Right lobe of liver (tissue), 6 donors: ENCODE results near the gene TENM4. TPM values are rescaled to one million over a fixed set of nuclear protein-coding genes. Genes with fewer than 3 reads are reported as not detected.

Experiments
- ATAC-seq, 4 donors: fragments of 200-7000 bp; cut with Tn5 transposase; one replicate each; pipeline ENCODE4 v1.9.1; 2020; ENCODE audit warnings: mild to moderate bottlenecking in 4 of 4, moderate library complexity in 4 of 4
- DNase-seq, 3 donors: peaks; one replicate each; pipeline ENCODE4 v3.0.0-alpha.2; 2020
- H3K27ac ChIP-seq, 3 donors: fragments of 200-600 bp; one replicate each; pipeline ENCODE4 v1.8.0; 2022
- H3K27me3 ChIP-seq, 2 donors: fragments of 200-600 bp; one replicate each; pipeline ENCODE4 v1.8.0; 2022
- H3K36me3 ChIP-seq, 4 donors: fragments of 200-600 bp; sonication (generic) in 1 of 4; one replicate each; pipeline versions ENCODE4 v1.5.1 to v1.8.0; 2017 to 2022; ENCODE audit warnings: control low read depth in 1 of 4
- H3K4me1 ChIP-seq, 4 donors: fragments of 200-600 bp; sonication (generic) in 1 of 4; one replicate each; pipeline versions ENCODE4 v1.5.1 to v1.8.0; 2017 to 2022; ENCODE audit warnings: control low read depth in 1 of 4
- H3K4me3 ChIP-seq, 3 donors: fragments of 200-600 bp; one replicate each; pipeline ENCODE4 v1.8.0; 2022
- H3K9me3 ChIP-seq, 4 donors: fragments of 200-600 bp; sonication (generic) in 1 of 4; one replicate each; pipeline versions ENCODE4 v1.5.1 to v1.8.0; 2017 to 2022; ENCODE audit warnings: control low read depth in 1 of 4
- POLR2A ChIP-seq: fragments of 450-650 bp; IDR thresholded peaks from one replicate; pipeline ENCODE4 v1.6.1; 2017; ENCODE audit warnings: antibody characterized with exemption, mild to moderate bottlenecking
- WGBS: methylation state at CpG from one replicate; pipeline ENCODE4 v1.1.6; 2018; ENCODE audit warnings: low coverage, low lambda C conversion rate; ENCODE audit not compliant: insufficient coverage; ENCODE audit errors: missing lambda C conversion rate; 5-methylcytosine and 5-hydroxymethylcytosine counted together
- intact Hi-C, 2 donors: fragments of 100-400 bp; cut with DNase I; formaldehyde crosslinking; loops; one replicate each; pipeline versions ENCODE4 v1.11.2 to v1.14.1; 2022
- total RNA-seq, 6 experiments: library from RNA; depleted of rRNA in 2 of 6; stranded (reverse); fragments of >200 nt in 2 of 6; fragmentation: NEBNext Ultra II Directional in 3 of 6; extraction: Animal tissue kit (Norgen Biotek cat#: 25700) in 3 of 6; gene quantifications; one replicate each; pipeline versions ENCODE4 v1.1.0 to v1.2.4, GENCODE V29; 2016 to 2023
- TF ChIP-seq, protein P1 (sequence below), 4 donors: fragments of 200-600 bp in 3 of 4; fragments of 450-650 bp in 1 of 4; IDR thresholded peaks; one replicate each; pipeline versions ENCODE4 v1.5.1 to v1.8.0; 2016 to 2022; ENCODE audit warnings: antibody characterized with exemption in 4 of 4, mild to moderate bottlenecking in 2 of 4
- donor health status: DM: no; HTN: yes; CAD: no.
- donor health status: DM: no; HTN: no; CAD: no.
- donor health status: DM: no; HTN: no; CAD: no.
- donor health status: DM: no; HTN: yes; CAD: no.
- donor health status: DM: no; HTN: yes; CAD: no.

The TENM4 gene
- total RNA-seq, 6 experiments from 2014 or later = 0.04 to 0.58 (median 0.14) TPM; not detected in 2

DNA sequence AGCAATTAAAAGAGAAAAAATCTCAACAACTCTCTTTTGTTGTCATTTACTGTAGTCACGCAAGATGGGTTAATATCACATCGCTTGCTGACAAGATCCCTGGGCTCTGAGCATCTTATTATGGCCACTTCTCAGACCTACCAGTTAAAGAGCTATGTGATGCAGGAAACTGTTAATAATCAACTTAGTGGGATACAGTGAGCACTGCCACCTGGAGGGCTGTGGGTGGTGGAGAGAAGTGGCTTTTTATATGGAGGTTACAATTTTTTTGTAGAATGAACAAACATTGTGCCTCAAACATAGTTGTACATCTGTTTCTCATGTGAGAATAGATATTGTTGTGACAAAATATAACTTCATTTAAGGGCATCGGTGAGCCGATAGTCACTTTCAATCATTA, 181.0 kb downstream of the TENM4 start:
- H3K4me1 ChIP-seq = no peaks in the 10 kb centered on the region
- intact Hi-C loops = no loop called here
- H3K9me3 ChIP-seq = no peaks in the 10 kb centered on the region
- no peak overlapping the region for H3K4me3 ChIP-seq
- no peak for DNase-seq
- TF ChIP-seq POLR2A = no peak
- TF ChIP-seq, protein P1, sequence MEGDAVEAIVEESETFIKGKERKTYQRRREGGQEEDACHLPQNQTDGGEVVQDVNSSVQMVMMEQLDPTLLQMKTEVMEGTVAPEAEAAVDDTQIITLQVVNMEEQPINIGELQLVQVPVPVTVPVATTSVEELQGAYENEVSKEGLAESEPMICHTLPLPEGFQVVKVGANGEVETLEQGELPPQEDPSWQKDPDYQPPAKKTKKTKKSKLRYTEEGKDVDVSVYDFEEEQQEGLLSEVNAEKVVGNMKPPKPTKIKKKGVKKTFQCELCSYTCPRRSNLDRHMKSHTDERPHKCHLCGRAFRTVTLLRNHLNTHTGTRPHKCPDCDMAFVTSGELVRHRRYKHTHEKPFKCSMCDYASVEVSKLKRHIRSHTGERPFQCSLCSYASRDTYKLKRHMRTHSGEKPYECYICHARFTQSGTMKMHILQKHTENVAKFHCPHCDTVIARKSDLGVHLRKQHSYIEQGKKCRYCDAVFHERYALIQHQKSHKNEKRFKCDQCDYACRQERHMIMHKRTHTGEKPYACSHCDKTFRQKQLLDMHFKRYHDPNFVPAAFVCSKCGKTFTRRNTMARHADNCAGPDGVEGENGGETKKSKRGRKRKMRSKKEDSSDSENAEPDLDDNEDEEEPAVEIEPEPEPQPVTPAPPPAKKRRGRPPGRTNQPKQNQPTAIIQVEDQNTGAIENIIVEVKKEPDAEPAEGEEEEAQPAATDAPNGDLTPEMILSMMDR (IDR thresholded peaks at IDR 0.05) = peak in 2 of 4 donors; percentile 10 to 11
- no peak overlapping the region for H3K27ac ChIP-seq
- H3K27me3 ChIP-seq = no peaks in the 10 kb centered on the region
- ATAC-seq = no peak
- 70% methylated on average over 4 of the region's 4 CpGs for WGBS
- no peaks in the 10 kb centered on the region for H3K36me3 ChIP-seq

DNA sequence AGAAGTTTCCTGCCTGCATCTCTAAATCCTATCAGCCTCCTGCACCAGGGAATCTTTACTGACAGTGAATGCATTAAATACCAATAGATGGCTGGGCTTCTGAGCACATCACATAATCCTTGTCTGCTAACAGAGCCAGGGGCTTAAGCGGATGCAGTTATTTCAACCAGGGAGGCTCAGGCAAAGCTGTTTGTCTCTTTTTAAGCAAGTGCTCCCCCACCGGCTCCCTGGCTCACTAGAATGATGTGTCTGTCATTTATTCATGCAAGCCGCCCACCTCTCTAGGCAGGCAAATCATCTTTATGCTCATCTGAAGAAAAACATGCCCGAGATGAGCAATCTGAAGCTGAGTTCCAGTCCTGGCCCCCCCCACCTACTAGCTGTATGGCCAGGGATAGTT, 182.3 kb downstream of the TENM4 start:
- WGBS = 75% methylated on average over 4 of the region's 4 CpGs

DNA sequence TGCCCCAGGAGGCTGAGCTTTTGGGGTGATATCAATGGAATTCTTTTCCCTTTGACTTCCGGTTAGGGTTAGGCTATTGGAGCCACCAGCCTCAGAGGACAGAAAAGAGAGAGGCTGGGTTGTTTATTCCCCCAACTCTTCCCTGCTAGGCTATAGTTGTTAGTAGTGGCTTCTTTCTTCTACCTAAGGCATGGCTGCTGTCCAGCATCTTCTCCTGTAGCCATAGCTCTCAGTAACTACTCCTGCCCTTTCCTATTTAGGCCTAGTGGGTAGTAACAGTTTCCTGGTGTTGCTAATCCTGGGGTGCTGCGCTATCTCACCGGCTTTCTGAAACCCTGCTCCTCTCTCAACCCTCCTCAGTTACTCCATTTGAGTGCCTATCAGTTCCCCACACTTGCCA, 184.9 kb downstream of the TENM4 start:
- no peaks in the 10 kb centered on the region for H3K9me3 ChIP-seq
- 64% methylated on average over 3 of the region's 3 CpGs for WGBS
- ATAC-seq (no peak), DNase-seq (no peak)
- H3K4me1 ChIP-seq = no peaks in the 10 kb centered on the region
- TF ChIP-seq, protein P1 (IDR thresholded peaks at IDR 0.05) = no peak
- no peak for TF ChIP-seq POLR2A
- no peak overlapping the region for H3K4me3 ChIP-seq
- H3K27ac ChIP-seq = no peak overlapping the region
- intact Hi-C loops = no loop called here
- H3K36me3 ChIP-seq = no peaks in the 10 kb centered on the region
- no peaks in the 10 kb centered on the region for H3K27me3 ChIP-seq

More for the DNA sequence above, 182.3 kb downstream of the TENM4 start:
- H3K27ac ChIP-seq = no peak overlapping the region
- TF ChIP-seq, protein P1 (IDR thresholded peaks at IDR 0.05) = no peak
- no peaks in the 10 kb centered on the region for H3K27me3 ChIP-seq
- ATAC-seq = no peak
- no peaks in the 10 kb centered on the region for H3K9me3 ChIP-seq
- intact Hi-C loops = no loop called here
- H3K4me1 ChIP-seq = no peaks in the 10 kb centered on the region
- no peaks in the 10 kb centered on the region for H3K36me3 ChIP-seq
- no peak overlapping the region for H3K4me3 ChIP-seq
- no peak for DNase-seq

DNA sequence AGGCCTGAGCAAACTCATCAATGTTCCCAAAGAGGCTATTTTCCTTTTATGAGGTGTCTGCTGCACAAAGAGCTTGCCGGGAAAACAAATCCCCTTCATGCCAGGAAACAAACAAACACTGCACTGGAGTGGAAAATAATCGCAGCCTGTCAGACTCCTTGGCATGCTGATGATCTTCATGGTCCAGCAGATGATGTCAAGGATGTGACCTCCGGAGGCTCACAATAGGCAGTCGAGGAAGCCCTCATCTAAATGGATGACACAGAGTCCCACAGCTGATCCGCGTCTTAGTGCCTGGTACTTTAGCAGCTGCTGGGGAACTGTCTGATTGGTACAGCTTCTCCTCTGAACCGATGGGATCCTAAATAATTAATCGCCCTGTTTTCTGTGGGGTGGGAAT, 187.6 kb downstream of the TENM4 start:
- Histone ChIP-seq H3K4me1 (no peaks in the 10 kb centered on the region), H3K27me3 (no peaks in the 10 kb centered on the region), H3K36me3 (no peaks in the 10 kb centered on the region), H3K27ac (no peak overlapping the region), H3K4me3 (no peak overlapping the region), H3K9me3 (no peaks in the 10 kb centered on the region)
- WGBS = 59% methylated on average over 3 of the region's 8 CpGs
- intact Hi-C loops = no loop called here
- no peak for DNase-seq
- TF ChIP-seq, protein P1 (IDR thresholded peaks at IDR 0.05) = no peak
- no peak for TF ChIP-seq POLR2A
- ATAC-seq = no peak
